ENCODE measurements around the gene FAM228A. TPM values are rescaled to one million over a fixed set of nuclear protein-coding genes. Genes with fewer than 3 reads are reported as not detected.

FAM228A gene
- total RNA-seq, 2 experiments from 2014 or later = 0.25 to 0.46 TPM

- no peaks in the 10 kb centered on the region for H3K4me1 ChIP-seq (ENCODE audit: insufficient read depth, low read length, poor library complexity, severe bottlenecking)
- TF ChIP-seq, protein P1, sequence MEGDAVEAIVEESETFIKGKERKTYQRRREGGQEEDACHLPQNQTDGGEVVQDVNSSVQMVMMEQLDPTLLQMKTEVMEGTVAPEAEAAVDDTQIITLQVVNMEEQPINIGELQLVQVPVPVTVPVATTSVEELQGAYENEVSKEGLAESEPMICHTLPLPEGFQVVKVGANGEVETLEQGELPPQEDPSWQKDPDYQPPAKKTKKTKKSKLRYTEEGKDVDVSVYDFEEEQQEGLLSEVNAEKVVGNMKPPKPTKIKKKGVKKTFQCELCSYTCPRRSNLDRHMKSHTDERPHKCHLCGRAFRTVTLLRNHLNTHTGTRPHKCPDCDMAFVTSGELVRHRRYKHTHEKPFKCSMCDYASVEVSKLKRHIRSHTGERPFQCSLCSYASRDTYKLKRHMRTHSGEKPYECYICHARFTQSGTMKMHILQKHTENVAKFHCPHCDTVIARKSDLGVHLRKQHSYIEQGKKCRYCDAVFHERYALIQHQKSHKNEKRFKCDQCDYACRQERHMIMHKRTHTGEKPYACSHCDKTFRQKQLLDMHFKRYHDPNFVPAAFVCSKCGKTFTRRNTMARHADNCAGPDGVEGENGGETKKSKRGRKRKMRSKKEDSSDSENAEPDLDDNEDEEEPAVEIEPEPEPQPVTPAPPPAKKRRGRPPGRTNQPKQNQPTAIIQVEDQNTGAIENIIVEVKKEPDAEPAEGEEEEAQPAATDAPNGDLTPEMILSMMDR (conservative IDR thresholded peaks at IDR 0.05; ENCODE audit: low read length) = no peak
- no peak for TF ChIP-seq EZH2phosphoT487 (IDR thresholded peaks at IDR 0.05; ENCODE audit: borderline replicate concordance, low read depth, low read length)
- H2AFZ ChIP-seq (ENCODE audit: low read length) = no peak overlapping the region
- no peaks in the 10 kb centered on the region for H3K79me2 ChIP-seq (ENCODE audit: insufficient read depth, low read depth, low read length)
- H3K4me3 ChIP-seq (ENCODE audit: low read depth, low read length, poor library complexity, severe bottlenecking) = no peak overlapping the region
- no peak for DNase-seq (ENCODE audit: low spot score)
- H3K9me2 ChIP-seq (ENCODE audit: insufficient read depth, low read length) = no peaks in the 10 kb centered on the region
- no peak overlapping the region for H3K4me2 ChIP-seq (ENCODE audit: low read length)
- no peak overlapping the region for H3K27ac ChIP-seq (ENCODE audit: low read depth, low read length, poor library complexity, severe bottlenecking)
- POLR2A ChIA-PET = no interaction called here
- intact Hi-C loops (cut with micrococcal nuclease; ENCODE audit: unreplicated experiment) = no loop called here
- CTCF ChIA-PET (ENCODE audit: unreplicated experiment) = no interaction called here
- no TSS peak for BruUV-seq (replicated peaks)
- no peaks in the 10 kb centered on the region for H4K20me1 ChIP-seq (ENCODE audit: insufficient read depth, low read length)
- H3K9me3 ChIP-seq (ENCODE audit: low read length) = no peaks in the 10 kb centered on the region
- peaks cover 4% of the 10 kb centered on the region; the same call in 1 of the 2 replicates for H3K36me3 ChIP-seq (ENCODE audit: insufficient read depth, low read length)
These were observed 63.3 kb downstream of the FAM228A start for GRCh38 chr2:24238158-24238557.

- Histone ChIP-seq H3K9me2 (ENCODE audit: insufficient read depth, low read length) (no peaks in the 10 kb centered on the region), H4K20me1 (ENCODE audit: insufficient read depth, low read length) (no peaks in the 10 kb centered on the region), H3K4me2 (ENCODE audit: low read length) (no peak overlapping the region), H3K4me3 (ENCODE audit: low read depth, low read length, poor library complexity, severe bottlenecking) (no peak overlapping the region), H3K4me1 (ENCODE audit: insufficient read depth, low read length, poor library complexity, severe bottlenecking) (no peaks in the 10 kb centered on the region), H3K36me3 (ENCODE audit: insufficient read depth, low read length) (peaks cover 16% of the 10 kb centered on the region; the same call in 1 of the 2 replicates), H3K79me2 (ENCODE audit: insufficient read depth, low read depth, low read length) (no peaks in the 10 kb centered on the region), H3K27ac (ENCODE audit: low read depth, low read length, poor library complexity, severe bottlenecking) (no peak overlapping the region), H2AFZ (ENCODE audit: low read length) (no peak overlapping the region), H3K9me3 (ENCODE audit: low read length) (no peaks in the 10 kb centered on the region)
- ChIA-PET CTCF (ENCODE audit: unreplicated experiment) (no interaction called here), POLR2A (no interaction called here)
- TF ChIP-seq EZH2phosphoT487 (IDR thresholded peaks at IDR 0.05; ENCODE audit: borderline replicate concordance, low read depth, low read length) = no peak
- TF ChIP-seq, protein P1 (conservative IDR thresholded peaks at IDR 0.05; ENCODE audit: low read length) = no peak
- no TSS peak for BruUV-seq (replicated peaks)
- no peak for DNase-seq (ENCODE audit: low spot score)
- intact Hi-C loops (cut with micrococcal nuclease; ENCODE audit: unreplicated experiment) = no loop called here
These were observed 64.7 kb downstream of the FAM228A start for GRCh38 chr2:24239553-24239952.

Other genes with a start within 250 kb of the FAM228A start
- 7.8 and 9.4 TPM in 2 replicates for gene ATAD2B, start 247.9 kb upstream of the FAM228A start, total RNA-seq (2014; rRNA removed; shearing (Covaris generic))
- gene ATAD2B, start 247.9 kb upstream of the FAM228A start, total RNA-seq (2022) = 19.4 and 21.7 TPM in 2 replicates
- gene UBXN2A, start 234.6 kb upstream of the FAM228A start, total RNA-seq (2014; rRNA removed; shearing (Covaris generic)) = 10.0 and 11.3 TPM in 2 replicates
- gene UBXN2A, start 234.6 kb upstream of the FAM228A start, total RNA-seq (2022) = 15.4 and 16.2 TPM in 2 replicates
- gene MFSD2B, start 165.0 kb upstream of the FAM228A start, total RNA-seq (2014; rRNA removed; shearing (Covaris generic)) = 0.09 TPM in 1 of 2 replicates, not detected in the other
- gene MFSD2B, start 165.0 kb upstream of the FAM228A start, total RNA-seq (2022) = 0.39 and 1.0 TPM in 2 replicates
- gene WDCP, start 127.7 kb upstream of the FAM228A start, total RNA-seq (2014; rRNA removed; shearing (Covaris generic)) = 10.9 and 13.9 TPM in 2 replicates
- 21.0 and 22.8 TPM in 2 replicates for gene WDCP, start 127.7 kb upstream of the FAM228A start, total RNA-seq (2022)
- gene FKBP1B, start 125.3 kb upstream of the FAM228A start, total RNA-seq (2014; rRNA removed; shearing (Covaris generic)) = 1.5 and 3.2 TPM in 2 replicates
- gene FKBP1B, start 125.3 kb upstream of the FAM228A start, total RNA-seq (2022) = 1.5 and 1.6 TPM in 2 replicates
- 136 and 143 TPM in 2 replicates for gene SF3B6, start 98.7 kb upstream of the FAM228A start, total RNA-seq (2014; rRNA removed; shearing (Covaris generic))
- 108 and 112 TPM in 2 replicates for gene SF3B6, start 98.7 kb upstream of the FAM228A start, total RNA-seq (2022)
- gene TP53I3, start 90.2 kb upstream of the FAM228A start, total RNA-seq (2014; rRNA removed; shearing (Covaris generic)) = 0.36 and 0.38 TPM in 2 replicates
- gene TP53I3, start 90.2 kb upstream of the FAM228A start, total RNA-seq (2022) = 0.82 and 1.1 TPM in 2 replicates
- gene PFN4, start 51.7 kb upstream of the FAM228A start, total RNA-seq (2014; rRNA removed; shearing (Covaris generic)) = not detected in 2 replicates
- not detected in 2 replicates for gene PFN4, start 51.7 kb upstream of the FAM228A start, total RNA-seq (2022)
- gene FAM228B, start 51.6 kb upstream of the FAM228A start, total RNA-seq (2014; rRNA removed; shearing (Covaris generic)) = 3.8 and 5.5 TPM in 2 replicates
- gene FAM228B, start 51.6 kb upstream of the FAM228A start, total RNA-seq (2022) = 9.6 and 14.1 TPM in 2 replicates
- gene ITSN2, start 185.5 kb downstream of the FAM228A start, total RNA-seq (2014; rRNA removed; shearing (Covaris generic)) = 25.4 and 28.8 TPM in 2 replicates
- 64.2 and 65.7 TPM in 2 replicates for gene ITSN2, start 185.5 kb downstream of the FAM228A start, total RNA-seq (2022)